GM20431 (cell line): Measurements from ENCODE around the gene DUSP22.
"Not testable (repeated sequence)": the region's sequence is repeated elsewhere in the genome, so short reads cannot be mapped to it uniquely, and the experiment has no call there.

Experiments
- in situ Hi-C: fragments of 300-500 bp; cut with MseI, MboI; formaldehyde crosslinking; loops from one replicate; pipeline ENCODE4 v1.15.0; 2020; ENCODE audit warnings: low sequenced_read_pairs; ENCODE audit not compliant: unreplicated experiment

The DUSP22 gene

GRCh38 chr6:291697-292505 lies at the start of gene DUSP22:
DUSP22 (plus strand) TSS chr6:292487; CDS start chr6:292540, 53 bp downstream.
- in situ Hi-C loops = no loop called here

GRCh38 chr6:246352-246751 lies 45.9 kb upstream of the DUSP22 start:
- in situ Hi-C loops = no loop called here

GRCh38 chr6:247351-247750 lies 44.9 kb upstream of the DUSP22 start:
- in situ Hi-C loops = no loop called here

DNA sequence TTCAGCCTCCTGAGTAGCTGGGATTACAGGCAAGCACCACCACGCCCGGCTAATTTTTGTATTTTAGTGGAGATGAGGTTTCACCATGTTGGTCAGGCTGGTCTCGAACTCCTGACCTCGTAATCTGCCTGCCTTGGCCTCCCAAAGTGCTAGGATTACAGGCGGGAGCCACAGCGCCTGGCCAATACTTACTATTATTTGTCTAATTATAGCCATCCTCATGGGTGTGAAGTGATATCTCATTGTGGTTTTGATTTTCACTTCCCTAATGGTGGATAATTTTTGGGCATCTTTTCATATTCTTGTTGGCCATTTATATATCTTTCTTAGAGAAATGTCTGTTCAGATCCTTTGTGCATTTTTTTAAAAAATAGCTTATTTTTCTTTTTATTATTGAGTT lies 44.2 kb upstream of the DUSP22 start:
- in situ Hi-C loops = not testable (repeated sequence)

- in situ Hi-C loops = no loop called here
Measured at GRCh38 chr6:250676-251075, 41.6 kb upstream of the DUSP22 start.

DNA sequence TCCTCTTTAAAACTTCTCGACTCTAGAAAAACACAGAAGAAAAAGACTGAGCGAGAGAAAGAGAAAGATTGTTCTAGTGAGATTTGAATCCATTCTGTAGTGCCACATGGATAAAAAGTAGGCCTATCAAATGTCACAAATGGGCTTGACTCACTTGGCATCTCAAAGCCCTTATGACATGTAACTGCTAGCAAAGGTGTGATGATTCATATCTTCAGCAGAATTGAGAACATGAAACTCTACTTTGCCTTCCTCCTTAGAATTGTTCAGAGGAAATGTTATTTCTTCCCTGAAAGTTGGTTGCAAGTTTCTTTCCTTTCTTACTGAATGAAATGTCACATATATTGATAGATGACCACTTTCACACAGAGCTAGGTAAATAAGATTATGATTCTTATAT lies 40.4 kb upstream of the DUSP22 start:
- in situ Hi-C loops = no loop called here

DNA sequence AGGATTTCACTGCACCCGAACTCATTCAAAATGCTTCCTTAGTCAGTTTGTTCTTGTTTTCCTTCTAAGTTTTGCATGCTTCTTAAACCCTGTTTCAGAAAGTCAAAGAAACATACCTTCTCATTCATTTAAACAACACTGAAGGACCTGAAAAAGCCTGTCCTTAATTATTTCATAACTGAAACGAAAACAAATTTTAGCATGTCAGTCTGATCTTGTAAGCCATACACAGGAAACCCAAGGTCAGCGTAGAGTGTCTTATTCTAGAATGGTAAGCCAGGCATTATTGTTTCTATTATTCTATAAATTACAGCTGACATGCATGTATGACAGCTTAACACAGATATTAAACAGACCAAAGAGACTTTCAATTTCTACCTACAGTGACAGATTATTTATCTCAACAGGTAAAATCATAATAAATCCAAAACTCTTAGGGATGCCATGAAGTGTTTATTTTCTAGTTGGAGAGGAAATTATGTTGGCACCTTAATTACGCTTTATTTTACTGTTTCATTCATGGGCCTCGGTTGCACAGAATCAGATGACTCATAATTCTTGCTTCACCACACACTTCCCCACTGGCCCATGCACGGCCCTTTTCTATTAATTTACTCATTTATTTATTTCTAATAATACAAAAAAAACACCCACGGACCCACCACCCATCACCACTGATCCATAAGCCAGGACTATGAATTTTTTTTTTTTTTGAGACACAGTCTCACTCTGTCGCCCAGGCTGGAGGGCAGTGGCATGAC lies 39.3 kb upstream of the DUSP22 start:
- in situ Hi-C loops = no loop called here

DNA sequence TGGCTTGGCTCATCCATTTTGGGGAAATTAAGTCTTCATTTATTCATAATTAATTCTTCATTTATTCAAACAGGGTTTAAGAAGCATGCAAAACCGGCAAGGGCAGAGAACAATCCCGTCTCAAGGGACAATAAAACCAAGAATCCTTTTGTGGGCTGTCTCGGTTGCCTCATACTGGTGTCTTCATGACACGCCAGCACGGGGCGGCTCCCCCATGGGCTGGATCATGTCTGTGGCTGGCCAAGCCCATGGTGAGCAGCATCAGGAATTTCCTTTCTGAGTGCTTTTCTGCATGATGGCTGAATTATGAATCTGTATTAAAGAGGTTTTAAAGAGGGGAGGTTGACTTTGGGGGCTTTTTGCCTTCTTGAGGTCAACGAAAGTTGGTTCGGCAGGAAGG lies 38.3 kb upstream of the DUSP22 start:
- in situ Hi-C loops = no loop called here

DNA sequence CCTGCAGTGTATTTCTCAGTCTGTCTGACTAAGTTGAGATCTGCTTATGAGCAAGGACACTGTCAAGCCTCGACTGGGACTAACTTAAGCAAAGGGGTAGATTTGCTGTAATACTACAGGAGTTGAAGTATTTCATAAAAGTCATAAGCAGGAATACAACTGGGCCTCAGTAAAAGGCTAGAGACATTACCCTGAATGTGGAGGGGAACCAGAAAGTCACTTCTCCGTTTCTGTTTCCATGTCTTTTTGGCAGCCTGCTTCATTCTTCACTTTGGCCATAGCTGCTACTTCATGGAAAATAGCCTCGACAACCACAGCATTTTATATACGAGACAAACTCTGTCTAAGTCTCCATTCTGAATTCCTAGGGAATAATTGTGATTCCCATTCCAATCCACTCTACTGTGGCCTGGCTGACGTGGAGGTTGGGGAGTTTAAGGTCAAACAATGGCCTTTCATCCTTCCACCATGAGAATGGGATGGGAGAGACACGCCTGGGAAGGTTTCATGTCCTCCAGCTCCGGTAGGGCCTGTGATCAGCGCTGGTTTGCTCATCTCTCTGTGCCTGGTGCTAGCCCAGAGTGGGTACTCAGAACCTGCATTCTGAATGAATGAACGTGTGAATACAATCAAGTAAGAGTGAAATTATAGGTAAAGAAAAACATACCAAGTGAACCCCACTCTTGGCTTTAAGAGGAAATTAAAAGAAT lies 37.1 kb upstream of the DUSP22 start:
- in situ Hi-C loops = no loop called here

DNA sequence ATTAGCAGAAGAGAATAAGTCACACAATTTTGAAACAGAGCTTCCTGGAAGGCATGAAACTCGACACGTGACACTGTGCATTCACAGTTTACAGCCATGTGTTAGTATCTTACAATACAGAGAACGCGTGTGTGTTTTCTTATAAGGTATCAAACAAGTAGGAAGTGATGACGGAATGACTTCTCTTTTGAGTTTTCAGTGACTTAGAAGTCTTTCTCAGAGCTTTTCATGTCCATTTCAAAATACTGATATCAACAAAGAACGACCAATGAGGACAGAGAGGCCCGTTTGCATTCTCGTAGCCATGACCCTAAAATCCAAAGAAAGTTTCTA lies 36.6 kb upstream of the DUSP22 start:
- in situ Hi-C loops = no loop called here

GRCh38 chr6:256169-256568 lies 36.1 kb upstream of the DUSP22 start:
- in situ Hi-C loops = no loop called here

DNA sequence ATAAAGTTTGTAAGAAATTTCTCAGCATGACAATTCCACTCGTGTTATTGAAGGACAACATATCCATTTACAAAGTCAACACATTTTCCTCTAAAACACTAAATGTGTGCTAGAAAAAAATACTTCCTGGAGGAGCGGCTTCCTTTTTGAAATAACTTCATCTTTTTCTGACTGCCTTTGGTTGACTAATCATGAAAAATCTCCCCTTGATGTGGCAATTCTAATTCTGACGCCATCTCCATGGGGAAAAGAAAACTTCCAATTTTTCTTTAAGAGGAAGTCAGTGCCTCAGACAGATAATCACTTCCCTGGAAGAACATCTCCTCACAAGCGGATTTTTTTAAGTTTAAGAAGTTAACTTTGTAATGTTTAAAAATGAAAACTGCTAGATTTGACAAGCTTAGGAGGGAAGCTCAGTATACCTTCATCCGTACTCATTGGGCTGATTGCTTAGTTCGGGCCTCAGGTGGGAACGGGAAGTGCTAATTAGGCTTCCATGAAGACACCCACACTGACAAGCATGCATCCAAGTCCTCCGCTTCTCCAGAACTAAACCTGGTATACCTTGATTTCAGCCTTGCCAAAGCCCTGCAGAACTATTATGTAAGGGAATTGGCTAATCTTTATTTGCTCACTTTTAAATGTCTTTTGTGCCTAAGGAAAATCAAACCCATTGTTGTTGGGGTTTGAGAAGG lies 35.1 kb upstream of the DUSP22 start:
- in situ Hi-C loops = no loop called here

GRCh38 chr6:257774-258173 lies 34.5 kb upstream of the DUSP22 start:
- in situ Hi-C loops = no loop called here

DNA sequence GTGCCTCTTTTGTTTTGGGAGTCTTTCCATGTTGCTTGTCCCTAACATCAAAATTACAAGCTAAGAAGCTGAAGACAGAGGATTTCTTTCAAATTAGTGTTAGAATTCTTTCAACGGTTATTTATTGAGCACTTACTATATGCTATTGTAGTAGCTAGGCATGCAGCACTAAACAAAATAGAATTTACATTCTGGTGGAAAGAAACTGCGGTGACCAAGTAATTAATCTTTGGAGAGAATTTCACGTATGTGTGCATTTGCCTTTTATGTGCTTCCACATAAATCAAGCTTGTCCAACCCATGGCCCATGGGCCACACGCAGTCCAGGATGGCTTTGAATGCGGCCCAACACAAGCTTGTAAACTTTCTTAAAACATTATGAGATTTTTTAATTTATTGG lies 33.0 kb upstream of the DUSP22 start:
- in situ Hi-C loops = no loop called here

GRCh38 chr6:259901-260508 lies 32.3 kb upstream of the DUSP22 start:
- in situ Hi-C loops = no loop called here

- in situ Hi-C loops = no loop called here
Measured at GRCh38 chr6:264626-265025, 27.7 kb upstream of the DUSP22 start.

- in situ Hi-C loops = no loop called here
Measured at GRCh38 chr6:268394-268935, 23.8 kb upstream of the DUSP22 start.

- in situ Hi-C loops = no loop called here
Measured at GRCh38 chr6:273551-274058, 18.7 kb upstream of the DUSP22 start.

DNA sequence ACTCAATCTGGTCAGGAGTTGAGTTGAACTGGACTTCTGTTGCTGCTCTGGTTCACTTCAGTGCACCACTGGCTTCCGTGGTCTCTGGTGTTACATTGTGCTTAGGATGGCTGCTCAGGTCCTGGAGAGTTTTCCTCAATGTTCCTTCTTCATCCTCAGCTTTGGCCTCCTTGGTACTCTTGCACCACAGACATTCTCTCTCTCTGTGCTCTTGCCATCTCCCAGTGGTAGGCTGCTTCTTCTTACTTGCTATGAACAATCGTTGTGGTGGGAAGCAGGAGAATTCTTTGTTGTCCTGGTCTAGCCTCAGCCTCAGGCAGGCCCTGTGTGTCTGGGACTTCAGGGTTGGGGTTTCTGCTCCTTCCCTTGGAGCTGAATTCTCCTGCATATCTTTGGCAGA lies 14.5 kb upstream of the DUSP22 start:
- in situ Hi-C loops = no loop called here

GRCh38 chr6:278494-278893 lies 13.8 kb upstream of the DUSP22 start:
- in situ Hi-C loops = no loop called here
